ENCODE measurements around the gene FIG4. TPM values are rescaled to one million over a fixed set of nuclear protein-coding genes. Genes with fewer than 3 reads are reported as not detected.

Gene FIG4
- total and polyA plus RNA-seq, 2 experiments from 2014 or later, result 8.8 to 11.5 TPM

DNA sequence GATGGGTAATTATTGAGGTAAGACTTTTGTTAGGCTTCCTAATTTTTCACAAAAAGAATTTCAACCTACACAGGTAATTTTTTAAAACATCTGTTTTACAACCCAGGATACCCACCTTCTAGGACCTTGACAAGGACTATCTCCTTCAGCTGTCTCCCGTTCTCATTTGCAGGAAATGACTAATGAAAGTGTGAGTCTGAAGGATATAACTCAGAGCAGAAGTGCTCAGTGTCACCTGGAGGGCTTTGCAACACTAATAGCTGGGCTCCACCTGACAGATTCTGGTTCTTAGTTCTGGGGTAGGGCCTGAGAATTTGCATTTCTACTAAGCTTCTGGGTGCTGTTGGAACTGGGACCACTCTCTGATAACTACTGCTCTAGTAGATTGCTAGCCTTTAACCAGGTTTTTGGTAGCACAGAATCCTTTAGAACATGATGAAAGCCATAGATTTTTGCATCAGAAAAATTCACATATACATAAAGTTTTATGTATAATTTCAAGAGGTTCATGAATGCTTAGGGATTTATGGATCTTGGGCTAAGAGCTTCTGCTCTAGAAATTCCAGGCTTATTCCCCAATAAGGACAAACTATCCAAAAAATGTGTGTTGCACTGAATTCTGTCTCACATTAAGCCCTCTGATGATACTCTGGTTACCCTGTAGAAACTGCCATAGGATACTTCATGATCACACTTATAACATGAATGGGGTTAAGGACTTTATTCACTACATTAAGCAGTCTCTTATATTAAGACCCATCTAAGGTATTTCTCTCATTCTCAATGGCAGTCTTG, 30.4 kb upstream of the FIG4 start:
- Histone ChIP-seq H3K79me2 (ENCODE audit: insufficient read depth) (no peaks in the 10 kb centered on the region), H3K9me2 (ENCODE audit: insufficient read depth) (no peaks in the 10 kb centered on the region), H3K4me2 (ENCODE audit: unreplicated experiment) (no peak overlapping the region), H3K36me3 (ENCODE audit: low read depth) (no peaks in the 10 kb centered on the region), H3K27ac (no peak overlapping the region), H3K4me3 (no peak overlapping the region), H3K9me3 (ENCODE audit: low read depth) (no peaks in the 10 kb centered on the region), H3F3A (ENCODE audit: insufficient read depth) (no peaks in the 10 kb centered on the region), H2AFZ (no peak overlapping the region), H3K4me1 (ENCODE audit: insufficient read depth) (peaks cover 3% of the 10 kb centered on the region; the same call in 1 of the 2 replicates), H3K9ac (no peak overlapping the region), H4K20me1 (ENCODE audit: insufficient read depth) (no peaks in the 10 kb centered on the region; the same call in 1 of the 2 replicates), H3K27me3 (replicated peaks; ENCODE audit: insufficient read depth) (no peaks in the 10 kb centered on the region)
- TF ChIP-seq EZH2 (IDR thresholded peaks at IDR 0.05; ENCODE audit: insufficient read depth, poor library complexity, severe bottlenecking), result no peak
- WGBS, 2 experiments (ENCODE audit: low coverage in 1 of 2, low lambda C conversion rate in 2 of 2, missing lambda C conversion rate in 2 of 2), result 18 to 31% methylated on average over 1 of the region's 1 CpG
- no peak for DNase-seq
- in situ Hi-C loops (cut with MboI), result no loop called here

DNA sequence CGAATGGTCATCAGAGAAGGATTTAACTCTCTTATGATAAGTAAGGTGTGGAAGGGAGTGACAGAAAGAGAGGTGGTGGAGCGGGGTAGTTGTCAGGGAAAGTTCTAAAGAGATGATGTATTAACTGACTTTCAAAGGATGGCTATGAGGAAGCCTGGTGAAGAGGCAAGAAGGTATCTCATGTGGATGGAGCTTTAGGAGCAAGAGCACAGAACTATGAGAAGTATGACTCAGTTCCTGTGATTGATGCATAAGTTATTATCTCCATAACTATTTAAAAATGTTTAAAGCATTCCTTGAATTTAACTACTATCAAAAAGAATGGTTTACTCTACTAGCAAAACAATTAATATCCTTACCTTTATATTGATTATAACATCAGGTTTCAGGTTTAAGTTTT, 28.9 kb upstream of the FIG4 start:
- H3K4me3 ChIP-seq, result no peak overlapping the region
- no peaks in the 10 kb centered on the region for H3K27me3 ChIP-seq (replicated peaks; ENCODE audit: insufficient read depth)
- DNase-seq, result peak; percentile 29
- in situ Hi-C loops (cut with MboI), result no loop called here
- H3K4me1 ChIP-seq (ENCODE audit: insufficient read depth), result peaks cover 3% of the 10 kb centered on the region; the same call in 1 of the 2 replicates
- H3K9me3 ChIP-seq (ENCODE audit: low read depth), result no peaks in the 10 kb centered on the region
- no peaks in the 10 kb centered on the region for H3K9me2 ChIP-seq (ENCODE audit: insufficient read depth)
- H3K36me3 ChIP-seq (ENCODE audit: low read depth), result no peaks in the 10 kb centered on the region
- H3F3A ChIP-seq (ENCODE audit: insufficient read depth), result no peaks in the 10 kb centered on the region
- H4K20me1 ChIP-seq (ENCODE audit: insufficient read depth), result no peaks in the 10 kb centered on the region
- 79 to 87% methylated on average over 2 of the region's 2 CpGs for WGBS, 2 experiments (ENCODE audit: low coverage in 1 of 2, low lambda C conversion rate in 2 of 2, missing lambda C conversion rate in 2 of 2)
- no peak overlapping the region for H3K9ac ChIP-seq
- H3K79me2 ChIP-seq (ENCODE audit: insufficient read depth), result no peaks in the 10 kb centered on the region
- H3K4me2 ChIP-seq (ENCODE audit: unreplicated experiment), result no peak overlapping the region
- no peak overlapping the region for H3K27ac ChIP-seq
- TF ChIP-seq EZH2phosphoT487 (IDR thresholded peaks at IDR 0.05; ENCODE audit: insufficient read depth, low read depth) (no peak), EZH2 (IDR thresholded peaks at IDR 0.05; ENCODE audit: insufficient read depth, poor library complexity, severe bottlenecking) (no peak)
- H2AFZ ChIP-seq, result no peak overlapping the region

- no peaks in the 10 kb centered on the region for H3K36me3 ChIP-seq (ENCODE audit: low read depth)
- H3K4me2 ChIP-seq (ENCODE audit: unreplicated experiment), result no peak overlapping the region
- no peaks in the 10 kb centered on the region for H4K20me1 ChIP-seq (ENCODE audit: insufficient read depth)
- H3K27me3 ChIP-seq (replicated peaks; ENCODE audit: insufficient read depth), result no peaks in the 10 kb centered on the region
- 66 to 67% methylated on average over 4 of the region's 4 CpGs for WGBS, 2 experiments (ENCODE audit: low coverage in 1 of 2, low lambda C conversion rate in 2 of 2, missing lambda C conversion rate in 2 of 2)
- in situ Hi-C loops (cut with MboI), result no loop called here
- no peak overlapping the region for H3K27ac ChIP-seq
- no peak for DNase-seq
- peaks cover 11% of the 10 kb centered on the region for H3F3A ChIP-seq (ENCODE audit: insufficient read depth)
- TF ChIP-seq EZH2 (IDR thresholded peaks at IDR 0.05; ENCODE audit: insufficient read depth, poor library complexity, severe bottlenecking), result no peak
- TF ChIP-seq EZH2phosphoT487 (IDR thresholded peaks at IDR 0.05; ENCODE audit: insufficient read depth, low read depth), result no peak
- H2AFZ ChIP-seq, result no peak overlapping the region
- H3K4me1 ChIP-seq (ENCODE audit: insufficient read depth), result peaks cover 10% of the 10 kb centered on the region
- no peaks in the 10 kb centered on the region for H3K79me2 ChIP-seq (ENCODE audit: insufficient read depth)
- no peak overlapping the region for H3K4me3 ChIP-seq
- H3K9me3 ChIP-seq (ENCODE audit: low read depth), result no peaks in the 10 kb centered on the region
- H3K9ac ChIP-seq, result no peak overlapping the region
- no peaks in the 10 kb centered on the region for H3K9me2 ChIP-seq (ENCODE audit: insufficient read depth)
These were observed 21.3 kb upstream of the FIG4 start for GRCh38 chr6:109669811-109670210.

DNA sequence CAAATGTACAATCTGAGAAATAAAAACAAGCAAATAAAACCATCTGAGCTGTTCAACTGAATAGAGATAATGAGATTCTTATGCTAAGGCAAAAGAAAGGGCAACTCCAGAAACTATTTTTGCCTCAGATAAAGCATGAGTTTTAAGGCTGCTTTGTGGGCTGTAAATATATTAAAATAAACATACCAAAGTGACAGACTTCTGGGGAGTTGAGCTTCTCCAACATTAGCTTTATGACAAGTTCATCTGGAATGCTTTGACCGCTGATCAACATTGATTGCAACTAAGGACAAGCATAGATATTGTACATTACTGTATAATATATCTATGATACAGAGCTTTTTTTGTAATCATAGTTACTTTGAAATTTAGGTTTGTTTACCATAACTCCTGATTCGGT, 19.4 kb upstream of the FIG4 start:
- no peaks in the 10 kb centered on the region for H3K27me3 ChIP-seq (replicated peaks; ENCODE audit: insufficient read depth)
- H3F3A ChIP-seq (ENCODE audit: insufficient read depth), result peaks cover 11% of the 10 kb centered on the region
- no peak overlapping the region for H2AFZ ChIP-seq
- no peaks in the 10 kb centered on the region for H3K36me3 ChIP-seq (ENCODE audit: low read depth)
- H3K9ac ChIP-seq, result no peak overlapping the region
- peak overlapping the region; percentile 33 for H3K4me2 ChIP-seq (ENCODE audit: unreplicated experiment)
- no peak overlapping the region for H3K4me3 ChIP-seq
- H3K9me3 ChIP-seq (ENCODE audit: low read depth), result no peaks in the 10 kb centered on the region
- in situ Hi-C loops (cut with MboI), result no loop called here
- DNase-seq, result peak; percentile 30
- peaks cover 10% of the 10 kb centered on the region for H3K4me1 ChIP-seq (ENCODE audit: insufficient read depth)
- H4K20me1 ChIP-seq (ENCODE audit: insufficient read depth), result no peaks in the 10 kb centered on the region
- H3K27ac ChIP-seq, result no peak overlapping the region
- TF ChIP-seq EZH2phosphoT487 (IDR thresholded peaks at IDR 0.05; ENCODE audit: insufficient read depth, low read depth) (no peak), EZH2 (IDR thresholded peaks at IDR 0.05; ENCODE audit: insufficient read depth, poor library complexity, severe bottlenecking) (no peak)
- WGBS, 2 experiments (ENCODE audit: low coverage in 1 of 2, low lambda C conversion rate in 2 of 2, missing lambda C conversion rate in 2 of 2), result 67 to 76% methylated on average over 2 of the region's 2 CpGs
- no peaks in the 10 kb centered on the region for H3K79me2 ChIP-seq (ENCODE audit: insufficient read depth)
- no peaks in the 10 kb centered on the region for H3K9me2 ChIP-seq (ENCODE audit: insufficient read depth)
